K562 (cell line): ENCODE measurements around the gene MBNL1. TPM values are rescaled to one million over a fixed set of nuclear protein-coding genes. Genes with fewer than 3 reads are reported as not detected.

Source experiments
- ATAC-seq: fragments of 200-7000 bp; cut with Tn5 transposase; 3 replicates; pipeline ENCODE4 v1.9.1; 2020; ENCODE audit warnings: moderate library complexity
- BruUV-seq: library from RNA; stranded (reverse); fragments of 400-500 nt; replicated peaks from 2 replicates; lab custom pipeline; 2021; lab: Mats Ljungman, UMichigan
- CTCF ChIA-PET: fragments of 300-600 bp; formaldehyde crosslinking; extraction: SDS; loops from one replicate; lab custom pipeline; 2021; ENCODE audit warnings: low intra/inter-chr PET ratio; lab: Yijun Ruan, JAX
- POLR2A ChIA-PET: fragments of 300-600, 350-650 bp; sonication (Branson Sonifier 250); formaldehyde crosslinking; extraction: SDS; loops from one replicate; lab custom pipeline; 2021; ENCODE audit warnings: antibody characterized with exemption, inconsistent platforms; lab: Yijun Ruan, JAX
- DNase-seq, 4 experiments: peaks; one replicate each; pipeline versions ENCODE4 v3.0.0 to v3.0.0-alpha.2; 2011 to 2018; ENCODE audit warnings: low spot score in 3 of 4, mixed read lengths in 3 of 4; ENCODE audit errors: extremely low read depth in 1 of 4
- FAIRE-seq: peaks from 2 replicates; lab custom pipeline; 2011; peaks lifted over from hg19 to GRCh38; lab: Jason Lieb, UNC
- H2AFZ ChIP-seq: 2 replicates; pipeline ENCODE4 v1.6.0; 2011; ENCODE audit warnings: low read depth, low read length, control low read depth, inconsistent platforms
- H3K27ac ChIP-seq: fragments of 200-600 bp; 3 replicates; pipeline ENCODE4 v1.8.0; 2011; ENCODE audit warnings: low read depth, mild to moderate bottlenecking, control low read depth, inconsistent platforms, low read length, moderate library complexity, mixed read lengths; ENCODE audit errors: extremely low read depth
- H3K27me3 ChIP-seq, 2 experiments: fragments of 300-600 bp in 1 of 2; 2 replicates in 1 of 2; 3 replicates in 1 of 2; pipeline versions ENCODE4 v1.6.0 to v1.8.0; 2011; ENCODE audit warnings: inconsistent platforms in 2 of 2, low read length in 2 of 2, mild to moderate bottlenecking in 1 of 2, mixed read lengths in 1 of 2, moderate library complexity in 1 of 2; ENCODE audit not compliant: control insufficient read depth in 2 of 2, insufficient read depth in 2 of 2
- H3K36me3 ChIP-seq: fragments of 300-600 bp; 3 replicates; pipeline ENCODE4 v1.8.0; 2011; ENCODE audit warnings: mild to moderate bottlenecking, low read length, inconsistent platforms; ENCODE audit not compliant: control insufficient read depth, insufficient read depth
- H3K4me1 ChIP-seq, 2 experiments: fragments of 200-600 bp in 1 of 2; replicated peaks in 1 of 2; 2 replicates in 1 of 2; 3 replicates in 1 of 2; pipeline versions ENCODE4 v1.5.1 to v1.8.0; 2011; ENCODE audit warnings: inconsistent platforms in 2 of 2, low read length in 2 of 2, mild to moderate bottlenecking in 1 of 2, mixed read lengths in 1 of 2, moderate library complexity in 1 of 2; ENCODE audit not compliant: control insufficient read depth in 2 of 2, insufficient read depth in 2 of 2
- H3K4me2 ChIP-seq: 2 replicates; pipeline ENCODE4 v1.6.1; 2011; ENCODE audit warnings: low read length, control low read depth, inconsistent platforms, mixed read lengths; ENCODE audit not compliant: insufficient read depth
- H3K4me3 ChIP-seq: fragments of 200-600 bp; sonication (generic), shearing (Covaris generic); 2 replicates; pipeline ENCODE4 v1.5.1; 2016; ENCODE audit warnings: control low read depth, inconsistent platforms
- H3K79me2 ChIP-seq: fragments of 200-600 bp; 3 replicates; pipeline ENCODE4 v1.8.0; 2011; ENCODE audit warnings: low read length, inconsistent platforms; ENCODE audit not compliant: control insufficient read depth, insufficient read depth
- H3K9ac ChIP-seq, 2 experiments: 2 replicates each; pipeline versions ENCODE4 v1.6.0 to v1.6.1; 2011; ENCODE audit warnings: low read depth in 2 of 2, low read length in 2 of 2, control low read depth in 1 of 2, inconsistent platforms in 1 of 2, mild to moderate bottlenecking in 1 of 2, mixed read lengths in 1 of 2; ENCODE audit not compliant: insufficient read depth in 1 of 2
- H3K9me1 ChIP-seq: one replicate; pipeline ENCODE4 v1.6.0; 2011; ENCODE audit warnings: inconsistent platforms, mild to moderate bottlenecking, low read length, moderate library complexity; ENCODE audit not compliant: control insufficient read depth, insufficient read depth
- H3K9me3 ChIP-seq: replicated peaks from 2 replicates; pipeline ENCODE4 v1.5.1; 2011; ENCODE audit warnings: low read depth, low read length, inconsistent platforms; ENCODE audit not compliant: control insufficient read depth, insufficient read depth
- H4K20me1 ChIP-seq: replicated peaks from 2 replicates; pipeline ENCODE4 v1.6.1; 2011; ENCODE audit warnings: low read length, inconsistent platforms, mixed read lengths; ENCODE audit not compliant: control insufficient read depth, insufficient read depth
- ARID1B ChIP-seq: fragments of 450-650 bp; IDR thresholded peaks from 2 replicates; pipeline ENCODE4 v1.6.1; 2016; ENCODE audit warnings: antibody characterized with exemption, mild to moderate bottlenecking, inconsistent platforms
- CREB3 ChIP-seq: fragments of 450-650 bp; conservative IDR thresholded peaks from 2 replicates; pipeline ENCODE4 v1.6.1; 2016; ENCODE audit warnings: missing genetic modification characterization, low read depth, mild to moderate bottlenecking, missing compliant biosample characterization, moderate library complexity
- NEUROD1 ChIP-seq: fragments of 150-350 bp; IDR thresholded peaks from 2 replicates; pipeline ENCODE4 v1.6.1; 2014; ENCODE audit warnings: borderline replicate concordance, low read length, low read depth; ENCODE audit not compliant: partially characterized antibody
- PKNOX1 ChIP-seq: fragments of 450-650 bp; IDR thresholded peaks from 2 replicates; pipeline ENCODE4 v1.6.1; 2016
- POLR2A ChIP-seq: fragments of 450-650 bp; conservative IDR thresholded peaks from 2 replicates; pipeline ENCODE4 v1.6.1; 2016
- SOX6 ChIP-seq: fragments of 450-650 bp; IDR thresholded peaks from 2 replicates; pipeline ENCODE4 v1.6.1; 2014; ENCODE audit warnings: mild to moderate bottlenecking
- TEAD4 ChIP-seq, 2 experiments: sonication (generic) in 1 of 2; formaldehyde crosslinking in 1 of 2; IDR thresholded peaks; 2 replicates each; pipeline versions ENCODE4 v1.6.1 to v1.8.0; 2012 to 2022; ENCODE audit warnings: borderline replicate concordance in 1 of 2, inconsistent platforms in 1 of 2, low read length in 1 of 2, mild to moderate bottlenecking in 1 of 2, missing genetic modification reagents in 1 of 2
- WGBS: fragments of 100-300 bp; shearing (Covaris generic); methylation state at CpG from one replicate; pipeline ENCODE4 v1.1.6; 2016; ENCODE audit warnings: low coverage, mixed read lengths; ENCODE audit not compliant: insufficient coverage; ENCODE audit errors: missing lambda C conversion rate; 5-methylcytosine and 5-hydroxymethylcytosine counted together
- in situ Hi-C: fragments of 300-500 bp; cut with MboI; formaldehyde crosslinking; loops from 4 replicates; pipeline ENCODE4 v1.15.0; 2018; ENCODE audit warnings: inconsistent platforms, mixed read lengths
- intact Hi-C: fragments of 100-400 bp; cut with micrococcal nuclease; formaldehyde crosslinking; loops from 2 replicates; pipeline ENCODE4 v1.14.2; 2022
- polyA plus RNA-seq, 8 experiments: library from polyadenylated mRNA; depleted of rRNA in 4 of 8; stranded (reverse) in 5 of 8; unstranded in 3 of 8; fragments of >200 nt; fragmentation: Nextera tagmentation in 2 of 8; fragmentation: Illumina TruSeq in 1 of 8; extraction: Ambion mirVana in 2 of 8; extraction: Trizol in 1 of 8; gene quantifications; 2 replicates each; pipeline versions ENCODE4 v1.2.1 to v1.2.3, GENCODE V29; 2011 to 2014; ENCODE audit warnings: inconsistent platforms in 1 of 8, missing spikeins in 1 of 8
- total RNA-seq, 7 experiments: library from RNA; depleted of rRNA in 6 of 7; stranded (reverse); fragments of >200 nt in 6 of 7; fragmentation: Illumina TruSeq in 2 of 7; extraction: Trizol in 2 of 7; gene quantifications; 2 replicates each; pipeline versions ENCODE4 v1.2.1 to v1.2.3, GENCODE V29; 2011 to 2021; ENCODE audit warnings: low replicate concordance in 1 of 7
- TF ChIP-seq, protein P1 (sequence below): IDR thresholded peaks from 2 replicates; pipeline ENCODE4 v1.6.1; 2012; ENCODE audit warnings: low read depth, low read length, improper control_type of control experiment, borderline replicate concordance
- TF ChIP-seq, protein P2 (sequence below), 2 experiments: fragments of 450-650 bp in 1 of 2; IDR thresholded peaks; 2 replicates each; pipeline ENCODE4 v1.6.1; 2011 to 2017; ENCODE audit warnings: low read depth in 2 of 2, antibody characterized with exemption in 1 of 2, borderline replicate concordance in 1 of 2, low read length in 1 of 2, mild to moderate bottlenecking in 1 of 2, mixed read lengths in 1 of 2; ENCODE audit not compliant: control insufficient read depth in 1 of 2
- TF ChIP-seq, protein P3 (sequence below): IDR thresholded peaks from 2 replicates; pipeline ENCODE4 v1.6.1; 2011; ENCODE audit warnings: borderline replicate concordance, low read depth, mild to moderate bottlenecking, moderate library complexity, low read length; ENCODE audit not compliant: insufficient read depth, poor library complexity, severe bottlenecking

Gene MBNL1
- total and polyA plus RNA-seq, 9 of the 15 experiments (the other 6 are each of a cell fraction or from before 2014, with no cell fraction given), result 70.3 to 243 (median 220) TPM

DNA sequence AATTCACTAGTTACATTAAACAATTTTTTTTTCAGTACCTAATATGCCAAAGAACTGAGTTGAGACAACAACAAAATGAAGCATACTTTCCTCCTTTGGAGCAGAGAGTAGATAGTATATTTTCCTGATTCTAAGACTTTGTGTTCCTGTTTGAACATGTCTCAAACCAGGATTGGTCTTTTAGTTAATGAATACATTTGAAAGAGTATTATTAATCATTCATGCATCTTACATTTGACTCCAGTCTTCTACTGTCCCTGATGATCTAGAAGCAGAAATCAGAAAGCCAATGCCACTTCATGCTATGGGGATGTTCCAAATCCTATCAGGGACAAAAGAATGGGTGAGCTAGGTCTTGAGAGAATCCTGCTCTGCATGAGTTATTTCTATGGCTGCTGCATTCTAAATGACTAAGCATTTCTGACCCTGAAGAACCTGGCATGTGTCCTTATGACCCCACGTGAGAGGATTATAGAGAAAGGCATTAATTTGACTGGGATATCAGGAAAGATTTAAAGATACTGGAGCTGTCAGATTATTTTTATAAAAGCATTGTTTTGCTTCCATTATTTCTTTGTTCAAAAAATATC is 32.9 kb upstream of the MBNL1 start:
- Histone ChIP-seq H3K9ac (peak overlapping the region in 1 of 2 experiments; percentile 40; a peak in 2 of 4 replicates), H3K9me3 (peaks cover 5% of the 10 kb centered on the region; the same call in 1 of the 2 replicates), H3K36me3 (0 out of 3 replicates have a peak, but pooled peaks cover 4% of the 10 kb centered on the region), H3K79me2 (peaks cover 4% of the 10 kb centered on the region; the same call in 1 of the 3 replicates), H4K20me1 (no peaks in the 10 kb centered on the region), H3K4me2 (peak overlapping the region; percentile 13; the same call in 1 of the 2 replicates), H2AFZ (peak overlapping the region; percentile 75), H3K4me1 (peaks cover 0 to 34% of the 10 kb centered on the region in 2 experiments; a peak in 3 of 5 replicates), H3K27me3 (no peaks in the 10 kb centered on the region), H3K4me3 (no peak overlapping the region), H3K27ac (peak overlapping the region; percentile 60), H3K9me1 (no peaks in the 10 kb centered on the region)
- in situ Hi-C loops, result no loop called here
- BruUV-seq, result TSS peak; percentile 76
- POLR2A ChIA-PET, result interaction anchor here (0.8 to 1.6 kb wide), 4 partner anchors 9 to 84 kb away, joined by 3 to 6 read pairs (median 4); partner anchors contain the start of gene MBNL1
- intact Hi-C loops, result no loop called here
- peak; percentile 25 to 79 (median 49) for DNase-seq
- CTCF ChIA-PET, result no interaction called here
- peak; percentile 72 for FAIRE-seq
- peak; percentile 85 for ATAC-seq
- 5% methylated on average over 1 of the region's 1 CpG for WGBS
- TF ChIP-seq, protein P1, sequence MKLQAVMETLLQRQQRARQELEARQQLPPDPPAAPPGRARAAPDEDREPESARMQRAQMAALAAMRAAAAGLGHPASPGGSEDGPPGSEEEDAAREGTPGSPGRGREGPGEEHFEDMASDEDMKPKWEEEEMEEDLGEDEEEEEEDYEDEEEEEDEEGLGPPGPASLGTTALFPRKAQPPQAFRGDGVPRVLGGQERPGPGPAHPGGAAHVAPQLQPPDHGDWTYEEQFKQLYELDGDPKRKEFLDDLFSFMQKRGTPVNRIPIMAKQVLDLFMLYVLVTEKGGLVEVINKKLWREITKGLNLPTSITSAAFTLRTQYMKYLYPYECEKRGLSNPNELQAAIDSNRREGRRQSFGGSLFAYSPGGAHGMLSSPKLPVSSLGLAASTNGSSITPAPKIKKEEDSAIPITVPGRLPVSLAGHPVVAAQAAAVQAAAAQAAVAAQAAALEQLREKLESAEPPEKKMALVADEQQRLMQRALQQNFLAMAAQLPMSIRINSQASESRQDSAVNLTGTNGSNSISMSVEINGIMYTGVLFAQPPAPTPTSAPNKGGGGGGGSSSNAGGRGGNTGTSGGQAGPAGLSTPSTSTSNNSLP, result peak; percentile 59; the same call in 1 of the 2 replicates
- TF ChIP-seq, protein P2, sequence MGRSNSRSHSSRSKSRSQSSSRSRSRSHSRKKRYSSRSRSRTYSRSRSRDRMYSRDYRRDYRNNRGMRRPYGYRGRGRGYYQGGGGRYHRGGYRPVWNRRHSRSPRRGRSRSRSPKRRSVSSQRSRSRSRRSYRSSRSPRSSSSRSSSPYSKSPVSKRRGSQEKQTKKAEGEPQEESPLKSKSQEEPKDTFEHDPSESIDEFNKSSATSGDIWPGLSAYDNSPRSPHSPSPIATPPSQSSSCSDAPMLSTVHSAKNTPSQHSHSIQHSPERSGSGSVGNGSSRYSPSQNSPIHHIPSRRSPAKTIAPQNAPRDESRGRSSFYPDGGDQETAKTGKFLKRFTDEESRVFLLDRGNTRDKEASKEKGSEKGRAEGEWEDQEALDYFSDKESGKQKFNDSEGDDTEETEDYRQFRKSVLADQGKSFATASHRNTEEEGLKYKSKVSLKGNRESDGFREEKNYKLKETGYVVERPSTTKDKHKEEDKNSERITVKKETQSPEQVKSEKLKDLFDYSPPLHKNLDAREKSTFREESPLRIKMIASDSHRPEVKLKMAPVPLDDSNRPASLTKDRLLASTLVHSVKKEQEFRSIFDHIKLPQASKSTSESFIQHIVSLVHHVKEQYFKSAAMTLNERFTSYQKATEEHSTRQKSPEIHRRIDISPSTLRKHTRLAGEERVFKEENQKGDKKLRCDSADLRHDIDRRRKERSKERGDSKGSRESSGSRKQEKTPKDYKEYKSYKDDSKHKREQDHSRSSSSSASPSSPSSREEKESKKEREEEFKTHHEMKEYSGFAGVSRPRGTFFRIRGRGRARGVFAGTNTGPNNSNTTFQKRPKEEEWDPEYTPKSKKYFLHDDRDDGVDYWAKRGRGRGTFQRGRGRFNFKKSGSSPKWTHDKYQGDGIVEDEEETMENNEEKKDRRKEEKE (IDR thresholded peaks at IDR 0.05; ENCODE audit: borderline replicate concordance in 1 of 2, control insufficient read depth in 1 of 2, low read depth in 2 of 2, low read length in 1 of 2), result no peak
- peak; percentile 70 for TF ChIP-seq SOX6
- peak; percentile 21; the same call in 1 of the 2 replicates for TF ChIP-seq PKNOX1
- TF ChIP-seq TEAD4 (IDR thresholded peaks at IDR 0.05; ENCODE audit: low read length), result peak; percentile 48
- no peak for TF ChIP-seq TEAD4 (CRISPR knock-in tag; IDR thresholded peaks at IDR 0.05; ENCODE audit: borderline replicate concordance)
- TF ChIP-seq, protein P3, sequence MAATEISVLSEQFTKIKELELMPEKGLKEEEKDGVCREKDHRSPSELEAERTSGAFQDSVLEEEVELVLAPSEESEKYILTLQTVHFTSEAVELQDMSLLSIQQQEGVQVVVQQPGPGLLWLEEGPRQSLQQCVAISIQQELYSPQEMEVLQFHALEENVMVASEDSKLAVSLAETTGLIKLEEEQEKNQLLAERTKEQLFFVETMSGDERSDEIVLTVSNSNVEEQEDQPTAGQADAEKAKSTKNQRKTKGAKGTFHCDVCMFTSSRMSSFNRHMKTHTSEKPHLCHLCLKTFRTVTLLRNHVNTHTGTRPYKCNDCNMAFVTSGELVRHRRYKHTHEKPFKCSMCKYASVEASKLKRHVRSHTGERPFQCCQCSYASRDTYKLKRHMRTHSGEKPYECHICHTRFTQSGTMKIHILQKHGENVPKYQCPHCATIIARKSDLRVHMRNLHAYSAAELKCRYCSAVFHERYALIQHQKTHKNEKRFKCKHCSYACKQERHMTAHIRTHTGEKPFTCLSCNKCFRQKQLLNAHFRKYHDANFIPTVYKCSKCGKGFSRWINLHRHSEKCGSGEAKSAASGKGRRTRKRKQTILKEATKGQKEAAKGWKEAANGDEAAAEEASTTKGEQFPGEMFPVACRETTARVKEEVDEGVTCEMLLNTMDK, result no peak
- peak; percentile 43 for TF ChIP-seq ARID1B
- 0 out of 2 replicates have a peak, but pooled peaks have one; percentile 25 for TF ChIP-seq POLR2A
- no peak for TF ChIP-seq NEUROD1
- TF ChIP-seq CREB3 (tag), result 0 out of 2 replicates have a peak, but pooled peaks have one; percentile 39
